Measurements from ENCODE around the gene SERPINB8.

SERPINB8 gene

DNA sequence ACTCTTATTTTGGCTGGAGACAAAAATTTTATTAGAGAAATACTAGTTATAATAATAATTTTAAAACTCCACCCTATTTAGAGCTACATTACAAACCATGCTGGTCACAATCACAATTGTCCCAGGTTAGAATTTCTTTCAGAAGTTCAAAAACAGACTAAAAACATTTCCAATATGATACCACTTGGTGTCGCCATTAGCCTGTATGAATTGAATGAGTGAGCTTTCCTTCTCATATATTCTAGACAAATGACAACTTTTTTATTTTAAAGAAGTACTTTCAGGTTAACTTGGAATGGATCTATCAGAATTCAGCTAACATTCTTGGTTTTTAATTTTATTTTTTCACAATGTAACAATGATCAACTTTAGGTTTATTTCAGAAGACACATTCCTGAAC is 48.0 kb downstream of the SERPINB8 start:
- no peak for DNase-seq (ENCODE audit: low read depth, low spot score)

DNA sequence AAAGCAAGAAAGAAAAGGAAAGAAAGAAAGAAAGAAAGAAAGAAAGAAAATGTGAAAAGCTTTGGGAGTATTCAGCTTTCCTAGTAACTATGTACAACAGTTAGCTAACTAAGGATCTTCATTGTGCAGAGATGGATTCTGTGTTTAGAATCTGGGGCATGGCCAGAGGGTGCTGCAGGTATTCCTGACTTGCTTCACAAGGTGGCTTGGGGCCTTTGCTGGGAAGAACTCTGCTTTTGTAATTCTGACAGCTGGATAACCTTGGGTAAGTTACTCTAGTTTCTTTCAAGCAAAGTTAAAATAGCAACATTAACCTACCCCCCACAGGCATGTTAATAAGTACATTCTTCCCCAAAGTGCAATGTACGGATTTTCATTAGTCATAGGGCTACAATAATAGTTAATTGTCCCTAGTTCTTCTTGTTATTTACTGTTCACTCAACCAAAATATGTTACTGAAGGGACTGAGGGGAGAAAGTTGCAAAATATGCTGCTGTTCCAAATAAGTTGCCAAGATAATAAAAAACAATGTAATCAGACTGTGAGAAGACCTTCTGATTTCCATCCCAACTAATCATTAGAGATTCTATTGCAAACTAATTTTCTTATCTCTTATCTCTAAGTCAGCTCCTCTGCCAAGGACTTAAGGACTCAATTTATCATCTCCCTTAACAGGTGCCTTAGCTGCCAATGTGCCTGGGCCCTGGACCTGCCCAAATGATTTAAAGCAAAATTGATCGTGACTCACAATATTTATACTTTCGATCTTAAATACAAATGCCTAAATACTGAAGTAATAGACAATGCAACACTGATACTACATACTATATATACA is 50.3 kb downstream of the SERPINB8 start:
- peak; percentile 13 for DNase-seq (ENCODE audit: low read depth, low spot score)

DNA sequence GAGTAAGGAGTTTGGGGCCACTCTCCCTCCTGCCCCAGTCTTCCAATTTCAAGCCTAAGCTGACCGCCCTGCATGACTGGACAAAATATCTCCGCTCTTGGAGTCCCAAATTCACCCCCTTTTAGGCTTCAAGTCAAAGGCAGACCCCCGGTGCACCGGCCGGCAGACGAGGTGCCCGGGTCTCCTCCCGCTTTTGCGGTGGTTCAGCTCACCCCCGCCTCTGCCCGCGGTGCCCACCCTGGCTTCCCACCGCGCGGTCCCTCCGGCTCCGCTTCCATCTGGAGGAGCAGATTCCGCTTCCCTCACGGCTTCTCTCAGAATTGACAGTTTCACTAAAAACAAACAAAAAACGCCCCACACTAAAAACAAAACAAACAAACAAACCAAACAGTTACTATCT is 56.5 kb downstream of the SERPINB8 start:
- no peak for DNase-seq (ENCODE audit: low read depth, low spot score)

DNA sequence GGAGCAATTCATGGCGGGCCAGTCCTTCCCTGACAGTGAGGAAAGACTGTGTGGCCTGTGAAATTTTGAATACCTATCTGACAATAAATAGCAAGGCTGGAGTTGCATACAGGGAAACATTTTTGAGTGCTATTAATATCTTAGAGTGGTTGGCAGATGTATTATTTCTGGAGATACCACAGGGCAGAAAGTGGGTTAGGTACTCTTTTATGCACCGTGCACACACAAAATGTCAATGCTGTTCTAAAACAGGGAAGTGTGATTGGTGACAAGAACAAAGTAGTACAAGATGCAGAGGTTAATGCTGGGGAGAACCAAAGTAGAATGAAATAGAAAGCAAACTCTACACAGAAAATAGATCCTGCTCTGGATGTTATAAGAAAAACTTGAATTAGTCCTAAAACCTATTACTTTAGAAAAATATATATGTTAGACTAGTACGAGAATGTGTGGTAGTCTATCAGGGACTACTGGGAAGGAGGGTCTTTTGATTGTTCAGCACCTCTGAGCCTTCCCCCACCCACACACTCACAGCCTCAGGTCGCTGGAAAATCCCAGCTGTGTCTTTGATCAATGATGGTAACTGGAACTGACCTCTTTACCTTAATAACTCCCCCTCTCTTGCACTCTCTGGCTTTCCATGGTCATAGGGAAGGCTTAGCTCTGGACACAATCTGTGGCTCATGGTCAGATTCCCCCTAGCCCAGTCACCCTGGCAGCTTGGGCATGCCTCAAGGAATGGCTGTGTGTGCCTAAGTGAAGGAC is 58.2 kb downstream of the SERPINB8 start:
- DNase-seq (ENCODE audit: low read depth, low spot score) = no peak

DNA sequence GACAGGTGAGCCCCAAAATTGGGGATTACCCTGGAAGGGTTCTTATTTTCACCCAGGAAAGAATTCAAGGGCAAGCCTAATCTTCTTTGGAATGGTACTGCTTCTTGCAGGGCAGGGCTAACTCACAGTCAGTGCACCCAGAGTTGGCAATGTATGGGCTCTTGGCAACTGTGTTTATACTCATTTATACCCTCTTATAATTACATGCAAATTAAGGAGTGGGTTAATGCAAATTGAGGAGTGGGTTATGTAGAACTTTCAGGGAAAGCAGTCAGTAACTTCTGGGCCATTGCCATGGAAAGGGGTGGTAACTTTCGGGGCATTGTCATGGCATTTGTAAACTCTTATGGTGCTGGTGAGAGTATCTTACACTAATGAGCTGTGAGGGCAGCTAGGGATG is 59.2 kb downstream of the SERPINB8 start:
- DNase-seq (ENCODE audit: low read depth, low spot score) = no peak

DNA sequence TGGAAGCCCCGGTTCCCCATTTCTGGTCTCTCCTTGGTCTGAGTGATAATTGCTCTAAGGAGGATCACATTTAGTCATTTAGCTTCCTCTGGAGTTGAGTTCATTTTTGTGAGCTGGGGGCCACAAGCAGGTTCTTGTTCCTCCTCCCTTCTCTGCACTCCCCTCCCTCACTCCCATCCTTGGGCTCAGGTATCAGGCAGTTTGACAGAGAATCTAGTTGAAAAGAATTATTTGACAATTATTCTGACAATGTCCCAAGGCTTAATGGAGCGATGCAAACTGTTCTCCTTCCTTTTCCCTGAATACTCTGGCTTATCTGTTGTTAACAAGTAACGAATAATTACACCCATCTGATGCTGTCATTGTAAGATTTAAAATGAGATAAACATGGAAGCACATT is 61.5 kb downstream of the SERPINB8 start:
- no peak for DNase-seq (ENCODE audit: low read depth, low spot score)

DNA sequence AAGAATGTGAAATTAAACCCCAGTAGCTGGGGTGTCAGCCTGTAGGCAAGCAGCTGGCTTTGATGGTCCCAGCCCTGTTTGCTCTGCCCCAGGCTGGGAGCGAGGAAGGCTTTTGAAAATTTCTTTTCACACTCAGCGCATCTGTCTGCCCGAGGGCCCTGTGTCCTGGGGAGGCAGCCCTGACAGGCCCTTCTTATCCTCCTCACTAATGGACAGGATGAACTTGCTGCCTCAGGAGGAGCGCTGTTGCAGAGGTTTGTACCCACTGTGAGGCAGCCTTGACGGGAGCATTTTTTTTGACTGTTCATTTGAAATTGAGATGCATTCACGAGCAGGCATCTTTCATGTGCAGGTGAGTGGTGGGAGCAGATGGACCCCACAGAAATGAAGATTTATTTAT is 62.4 kb downstream of the SERPINB8 start:
- DNase-seq (ENCODE audit: low read depth, low spot score) = peak; percentile 88

DNA sequence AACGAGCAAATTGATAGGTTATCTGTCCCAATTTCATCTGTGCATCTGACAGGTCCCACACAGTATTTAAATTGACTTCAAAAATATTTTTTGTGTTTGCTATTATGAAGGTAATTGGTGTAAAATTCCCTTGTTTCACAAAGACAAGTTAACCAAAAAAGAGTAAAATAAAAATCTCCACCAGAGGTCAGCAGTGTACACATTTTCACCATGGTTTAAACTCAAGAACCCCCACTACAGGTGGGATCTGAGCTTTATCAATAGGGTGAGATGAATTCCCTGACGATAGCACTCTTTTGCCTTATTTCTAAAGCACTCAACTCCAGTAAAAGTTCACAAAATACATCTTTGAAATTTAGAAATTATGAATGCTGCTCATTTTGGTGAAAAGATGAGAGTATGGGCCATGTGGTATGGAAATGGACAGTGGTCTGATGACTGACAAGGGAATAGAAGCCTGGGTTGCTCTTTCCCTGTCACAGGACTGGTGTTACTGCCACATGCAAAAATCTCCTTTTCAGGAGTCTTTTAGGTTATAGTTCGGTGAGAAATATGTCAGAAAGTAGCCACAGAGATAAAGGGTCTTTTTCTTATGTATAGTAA is 68.0 kb downstream of the SERPINB8 start:
- peak; percentile 30 for DNase-seq (ENCODE audit: low read depth, low spot score)

Data from ELF-1 (cell line).